C4-2B (cell line): ENCODE data around the gene OR5M3.

Experiments used
- ZFX ChIP-seq: fragments of 450-650 bp; IDR thresholded peaks from 2 replicates; pipeline ENCODE4 v1.6.1; 2017
- TF ChIP-seq, protein P1 (sequence below): fragments of 450-650 bp; conservative IDR thresholded peaks from 2 replicates; pipeline ENCODE4 v1.5.1; 2017; ENCODE audit warnings: mild to moderate bottlenecking

- TF ChIP-seq, protein P1, sequence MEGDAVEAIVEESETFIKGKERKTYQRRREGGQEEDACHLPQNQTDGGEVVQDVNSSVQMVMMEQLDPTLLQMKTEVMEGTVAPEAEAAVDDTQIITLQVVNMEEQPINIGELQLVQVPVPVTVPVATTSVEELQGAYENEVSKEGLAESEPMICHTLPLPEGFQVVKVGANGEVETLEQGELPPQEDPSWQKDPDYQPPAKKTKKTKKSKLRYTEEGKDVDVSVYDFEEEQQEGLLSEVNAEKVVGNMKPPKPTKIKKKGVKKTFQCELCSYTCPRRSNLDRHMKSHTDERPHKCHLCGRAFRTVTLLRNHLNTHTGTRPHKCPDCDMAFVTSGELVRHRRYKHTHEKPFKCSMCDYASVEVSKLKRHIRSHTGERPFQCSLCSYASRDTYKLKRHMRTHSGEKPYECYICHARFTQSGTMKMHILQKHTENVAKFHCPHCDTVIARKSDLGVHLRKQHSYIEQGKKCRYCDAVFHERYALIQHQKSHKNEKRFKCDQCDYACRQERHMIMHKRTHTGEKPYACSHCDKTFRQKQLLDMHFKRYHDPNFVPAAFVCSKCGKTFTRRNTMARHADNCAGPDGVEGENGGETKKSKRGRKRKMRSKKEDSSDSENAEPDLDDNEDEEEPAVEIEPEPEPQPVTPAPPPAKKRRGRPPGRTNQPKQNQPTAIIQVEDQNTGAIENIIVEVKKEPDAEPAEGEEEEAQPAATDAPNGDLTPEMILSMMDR = no peak
- TF ChIP-seq ZFX = no peak
Measured at GRCh38 chr11:56495117-56495516, 22.0 kb upstream of the OR5M3 start.
